HL-60/S4 treated with retinoic acid at 250 ng/mL for 4 days and 3 days (cell line): Measurements from ENCODE around the gene GLTPD2.

Experiments used
- in situ Hi-C: fragments of 300-500 bp; cut with MboI; formaldehyde crosslinking; loops from 2 replicates; pipeline ENCODE4 v1.7.0; 2022; ENCODE audit warnings: low sequenced_read_pairs

Gene GLTPD2

GRCh38 chr17:4769628-4770027, 19.1 kb upstream of the GLTPD2 start:
- in situ Hi-C loops: no loop called here

DNA sequence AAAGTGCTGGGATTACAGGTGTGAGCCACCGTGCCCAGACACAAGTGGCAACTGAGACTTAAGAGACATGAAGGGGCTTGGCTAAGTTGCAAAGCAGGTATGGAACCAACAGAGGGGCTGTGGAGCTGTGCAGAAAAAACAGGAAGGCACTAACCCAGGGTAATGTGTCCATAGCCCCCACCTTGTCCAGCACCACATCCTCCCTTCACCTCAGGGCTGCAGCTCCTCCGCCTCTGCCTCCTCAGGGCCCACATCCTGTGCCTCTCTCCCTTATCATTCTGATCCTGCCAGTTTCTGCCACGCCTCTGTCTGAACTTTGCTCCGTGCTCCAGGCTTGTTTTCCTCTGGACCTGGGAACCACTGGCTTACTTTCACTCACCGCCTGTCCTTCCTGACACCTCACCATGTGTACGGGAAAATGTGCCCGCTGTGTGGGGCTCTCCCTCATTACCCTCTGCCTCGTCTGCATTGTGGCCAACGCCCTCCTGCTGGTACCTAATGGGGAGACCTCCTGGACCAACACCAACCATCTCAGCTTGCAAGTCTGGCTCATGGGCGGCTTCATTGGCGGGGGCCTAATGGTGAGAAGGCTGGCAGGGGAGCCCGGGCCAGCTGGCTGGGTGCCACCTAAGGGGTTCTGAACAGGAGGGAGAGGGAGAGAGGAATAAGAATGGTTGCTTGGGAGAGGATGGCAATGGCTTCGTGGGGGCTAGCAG, 17.1 kb upstream of the GLTPD2 start, which contains the start of gene TM4SF5:
TSS of gene TM4SF5 (plus strand) at position 368 of the 716 bp plus-strand sequence. CDS start at position 405, 37 bp downstream.
- in situ Hi-C loops: no loop called here

DNA sequence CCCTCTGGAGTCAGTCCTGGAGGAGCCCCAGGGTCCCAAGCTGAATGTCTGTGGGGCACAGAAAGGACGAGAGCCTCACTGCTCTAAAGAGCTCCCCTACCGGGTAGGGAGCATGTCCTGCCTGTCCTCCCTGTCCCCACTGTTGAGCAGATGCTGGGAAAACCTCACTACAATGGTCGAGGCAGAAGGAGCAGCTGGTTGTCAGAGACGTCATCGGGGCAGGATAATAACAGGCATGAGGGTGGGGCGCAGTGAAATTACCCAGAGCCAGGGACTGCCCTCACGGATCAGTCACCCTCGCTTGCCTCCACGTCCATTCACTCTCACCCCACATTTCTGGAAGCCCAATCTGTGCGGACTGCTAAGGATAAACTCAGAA, 16.5 kb upstream of the GLTPD2 start:
- in situ Hi-C loops: no loop called here

- in situ Hi-C loops: no loop called here
These were observed 10.6 kb upstream of the GLTPD2 start for GRCh38 chr17:4777969-4778760.

DNA sequence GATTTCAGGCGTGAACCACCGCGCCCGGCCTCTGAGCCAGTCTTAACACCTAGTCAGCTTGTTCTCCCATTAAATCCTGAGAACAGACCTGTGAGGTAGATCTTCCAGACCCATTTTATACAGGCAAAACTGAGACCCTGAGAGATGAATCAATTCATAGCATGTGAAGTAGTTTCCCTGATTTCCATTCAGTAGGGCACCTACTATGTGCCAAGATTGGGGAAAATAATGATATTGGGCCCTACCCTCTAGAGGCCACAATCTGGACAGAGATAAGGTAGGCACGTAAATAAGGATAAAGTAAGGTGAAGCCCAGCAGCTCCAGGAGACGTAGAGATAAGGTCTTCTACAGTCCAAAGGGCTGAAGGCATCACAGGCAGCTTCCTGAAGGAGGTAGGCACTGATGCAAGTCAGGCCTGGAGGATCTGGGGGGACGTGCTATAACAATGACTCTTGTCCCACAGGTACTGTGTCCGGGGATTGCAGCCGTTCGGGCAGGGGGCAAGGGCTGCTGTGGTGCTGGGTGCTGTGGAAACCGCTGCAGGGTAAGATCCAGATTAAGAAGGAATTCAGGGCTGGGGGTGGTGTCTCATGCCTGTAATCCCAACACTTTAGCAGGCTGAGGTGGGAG, 8.3 kb upstream of the GLTPD2 start:
- in situ Hi-C loops: no loop called here

- in situ Hi-C loops: no loop called here
These were observed 6.1 kb upstream of the GLTPD2 start for GRCh38 chr17:4782652-4783051.

- in situ Hi-C loops: no loop called here
These were observed 3.3 kb upstream of the GLTPD2 start for GRCh38 chr17:4785311-4786105.

DNA sequence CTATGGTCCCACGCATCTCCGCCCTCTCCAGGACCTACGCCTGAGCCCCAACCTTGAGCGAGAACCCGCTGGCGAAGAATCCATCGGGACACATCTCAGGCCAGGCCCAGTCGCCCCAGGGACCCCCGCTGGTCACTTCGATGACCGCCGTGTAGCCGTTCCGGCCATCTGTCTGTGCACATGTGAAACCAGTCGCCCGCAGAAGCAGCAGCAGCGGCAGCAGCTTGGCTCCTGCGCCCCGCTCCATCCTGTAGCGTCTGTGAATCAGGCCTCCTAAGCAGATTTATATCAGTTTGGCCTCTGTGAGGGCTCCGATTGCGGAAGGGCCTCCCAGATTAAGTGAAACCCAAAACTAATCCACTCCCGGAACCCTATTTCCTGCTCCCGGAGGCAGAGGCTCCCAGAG, 2.7 kb upstream of the GLTPD2 start, which contains the start of gene VMO1:
TSS of gene VMO1 (minus strand) at position 259 of the 406 bp plus-strand sequence. CDS start at position 247, 12 bp downstream.
- in situ Hi-C loops: no loop called here

- in situ Hi-C loops: no loop called here
These were observed 2.2 kb upstream of the GLTPD2 start for GRCh38 chr17:4786516-4786915.

- in situ Hi-C loops: no loop called here
These were observed 481 bp upstream of the GLTPD2 start for GRCh38 chr17:4788159-4788806.

- in situ Hi-C loops: no loop called here
These were observed 862 bp downstream of the GLTPD2 start for GRCh38 chr17:4789701-4789950.

DNA sequence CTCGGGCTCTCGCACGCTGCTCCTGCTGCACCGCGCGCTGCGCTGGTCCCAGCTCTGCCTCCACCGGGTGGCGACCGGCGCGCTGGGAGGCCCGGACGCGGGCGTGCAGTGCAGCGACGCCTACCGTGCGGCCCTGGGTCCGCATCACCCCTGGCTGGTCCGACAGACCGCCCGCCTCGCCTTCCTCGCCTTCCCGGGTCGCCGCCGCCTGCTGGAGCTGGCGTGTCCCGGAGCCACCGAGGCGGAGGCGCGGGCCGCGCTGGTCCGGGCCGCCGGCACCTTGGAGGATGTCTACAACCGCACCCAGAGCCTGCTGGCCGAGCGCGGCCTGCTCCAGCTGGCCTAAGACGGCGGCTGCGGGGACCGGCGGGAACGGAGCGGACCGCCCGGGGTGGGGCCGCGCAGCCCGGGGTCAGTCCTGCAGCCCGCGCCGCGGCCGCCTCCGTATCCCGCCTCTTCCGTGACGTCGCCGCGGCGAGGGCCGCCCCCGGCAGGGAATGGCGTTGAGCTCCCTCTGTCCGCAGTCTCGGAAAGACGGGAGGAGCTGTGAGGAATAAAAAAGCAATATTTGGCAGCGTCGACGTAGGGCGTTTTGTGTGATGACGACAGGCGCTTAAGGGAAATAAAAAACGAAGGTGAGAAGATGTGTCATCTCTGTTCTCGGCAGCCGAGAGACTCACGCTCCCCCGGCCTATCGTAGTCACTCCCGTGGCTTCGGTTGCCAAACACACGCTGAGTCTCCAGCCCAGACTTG, 1.4 kb downstream of the GLTPD2 start:
- in situ Hi-C loops: no loop called here

DNA sequence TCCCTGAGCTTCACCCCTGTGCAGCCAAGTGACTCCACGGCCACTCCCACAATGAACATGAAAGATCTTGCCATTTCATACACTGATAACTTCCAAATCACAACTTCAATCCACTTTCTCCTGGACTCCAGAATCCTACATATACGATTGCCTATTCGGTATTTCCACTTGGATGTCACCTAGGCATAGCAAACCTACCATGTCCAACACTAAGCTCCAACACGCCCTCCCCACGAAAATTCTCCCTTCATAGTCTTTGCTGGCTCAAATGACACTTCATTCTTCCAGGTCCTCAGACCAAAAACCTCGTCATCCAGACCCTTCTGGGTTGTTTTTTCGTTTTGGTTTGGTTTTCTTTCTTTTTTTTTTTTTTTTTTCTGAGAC, 1.9 kb downstream of the GLTPD2 start:
- in situ Hi-C loops: no loop called here

- in situ Hi-C loops: no loop called here
These were observed 6.4 kb downstream of the GLTPD2 start for GRCh38 chr17:4795168-4795567.

GRCh38 chr17:4796552-4796920, 7.8 kb downstream of the GLTPD2 start:
- in situ Hi-C loops: no loop called here

GRCh38 chr17:4800462-4801196, 11.9 kb downstream of the GLTPD2 start:
- in situ Hi-C loops: no loop called here

DNA sequence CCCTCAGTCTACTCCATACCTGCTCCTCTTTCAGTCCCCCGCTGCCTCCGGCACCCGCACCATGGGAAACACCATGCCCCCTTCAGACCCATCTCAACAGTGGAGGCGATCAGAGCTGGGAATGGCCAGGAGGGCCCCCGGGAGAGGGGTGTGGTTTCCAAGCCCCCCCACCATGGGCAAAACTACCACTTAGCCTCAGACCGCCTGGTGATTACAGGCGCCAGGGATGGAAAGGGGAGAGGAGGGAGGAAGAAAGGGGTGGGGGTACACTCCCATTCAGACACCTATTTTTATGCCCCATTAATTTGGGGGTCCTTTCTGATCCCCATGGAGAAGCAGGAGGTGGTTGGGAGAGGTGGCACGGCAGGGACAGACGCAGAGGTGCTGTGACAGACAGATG, 13.5 kb downstream of the GLTPD2 start, which contains the start of gene C17orf114:
TSS of gene C17orf114 (minus strand) at position 101 of the 400 bp plus-strand sequence.
- in situ Hi-C loops: no loop called here

DNA sequence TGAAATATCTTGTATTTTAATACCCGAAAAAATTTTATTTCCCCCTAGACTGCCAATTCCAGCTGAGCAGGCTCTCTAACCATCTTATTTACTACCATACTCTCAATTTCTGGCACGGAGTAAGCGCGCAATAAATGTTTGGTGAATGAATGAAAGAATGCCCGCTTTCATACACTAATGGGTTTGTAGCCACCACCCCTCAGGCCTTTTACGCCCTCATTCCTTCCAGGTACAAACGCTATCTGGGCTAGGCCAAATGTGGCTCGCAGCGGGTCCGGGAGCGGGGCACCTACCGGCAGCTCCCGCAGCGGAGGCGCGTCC, 17.7 kb downstream of the GLTPD2 start:
- in situ Hi-C loops: no loop called here
